HG03442 (cell line): ENCODE measurements around the gene ANKK1.
A peak's percentile ranks its signal among the peaks of the same experiment; 100 is the strongest.

Experiments used
- ATAC-seq: cut with Tn5 transposase; IDR thresholded peaks from one replicate; pipeline ENCODE4 v1.9.1; 2021; ENCODE audit warnings: mild to moderate bottlenecking, moderate library complexity; ENCODE audit not compliant: unreplicated experiment

The ANKK1 gene

GRCh38 chr11:113407163-113407562 is 19.6 kb downstream of the ANKK1 start:
- no peak for ATAC-seq

- no peak for ATAC-seq
These were observed 20.6 kb downstream of the ANKK1 start for GRCh38 chr11:113408206-113408605.

GRCh38 chr11:113408887-113409286 is 21.3 kb downstream of the ANKK1 start:
- no peak for ATAC-seq

- ATAC-seq: no peak
These were observed 21.9 kb downstream of the ANKK1 start for GRCh38 chr11:113409526-113409925.

- no peak for ATAC-seq
These were observed 23.0 kb downstream of the ANKK1 start for GRCh38 chr11:113410414-113411135.

GRCh38 chr11:113411536-113411935 is 24.0 kb downstream of the ANKK1 start:
- ATAC-seq: no peak

GRCh38 chr11:113412675-113413074 is 25.1 kb downstream of the ANKK1 start:
- no peak for ATAC-seq

- ATAC-seq: no peak
These were observed 27.8 kb downstream of the ANKK1 start for GRCh38 chr11:113415343-113415742.

GRCh38 chr11:113417428-113417827 is 29.8 kb downstream of the ANKK1 start:
- ATAC-seq: no peak

- ATAC-seq: no peak
These were observed 31.9 kb downstream of the ANKK1 start for GRCh38 chr11:113419454-113420003.

- no peak for ATAC-seq
These were observed 33.2 kb downstream of the ANKK1 start for GRCh38 chr11:113420808-113421207.

- no peak for ATAC-seq
These were observed 39.1 kb downstream of the ANKK1 start for GRCh38 chr11:113426686-113427085.

- no peak for ATAC-seq
These were observed 44.2 kb downstream of the ANKK1 start for GRCh38 chr11:113431746-113432145.

- no peak for ATAC-seq
These were observed 47.8 kb downstream of the ANKK1 start for GRCh38 chr11:113435190-113435968.

- ATAC-seq: no peak
These were observed 49.2 kb downstream of the ANKK1 start for GRCh38 chr11:113436672-113437252.

GRCh38 chr11:113440816-113441215 is 53.2 kb downstream of the ANKK1 start:
- ATAC-seq: no peak

GRCh38 chr11:113444502-113445123 is 57.0 kb downstream of the ANKK1 start:
- ATAC-seq: no peak

GRCh38 chr11:113446112-113446511 is 58.5 kb downstream of the ANKK1 start:
- peak; percentile 67 for ATAC-seq

- ATAC-seq: no peak
These were observed 59.4 kb downstream of the ANKK1 start for GRCh38 chr11:113446938-113447337.

- ATAC-seq: no peak
These were observed 60.2 kb downstream of the ANKK1 start for GRCh38 chr11:113447621-113448315.

GRCh38 chr11:113448316-113448677 is 60.7 kb downstream of the ANKK1 start:
- no peak for ATAC-seq
